Astrocyte (in vitro differentiated cells and primary cell): ENCODE results near the gene RNF111. TPM values are rescaled to one million over a fixed set of nuclear protein-coding genes. Genes with fewer than 3 reads are reported as not detected.

Experiments used
- DNase-seq: peaks from one replicate; pipeline ENCODE4 v3.0.0-alpha.2; 2010; ENCODE audit warnings: low read depth
- FAIRE-seq: peaks from 2 replicates; lab custom pipeline; 2011; peaks lifted over from hg19 to GRCh38; lab: Jason Lieb, UNC
- H2AFZ ChIP-seq: 2 replicates; pipeline ENCODE4 v1.6.0; 2012; ENCODE audit warnings: low read depth, low read length, inconsistent platforms
- H3K27ac ChIP-seq: 2 replicates; pipeline ENCODE4 v1.5.1; 2011; ENCODE audit warnings: low read depth, low read length, inconsistent platforms
- H3K27me3 ChIP-seq: 2 replicates; pipeline ENCODE4 v1.6.0; 2011; ENCODE audit warnings: low read length, inconsistent platforms; ENCODE audit not compliant: insufficient read depth
- H3K36me3 ChIP-seq: 2 replicates; pipeline ENCODE4 v1.5.1; 2011; ENCODE audit warnings: low read length, inconsistent platforms; ENCODE audit not compliant: insufficient read depth
- H3K4me1 ChIP-seq: 2 replicates; pipeline ENCODE4 v1.5.1; 2011; ENCODE audit warnings: low read length, inconsistent platforms; ENCODE audit not compliant: insufficient read depth
- H3K4me2 ChIP-seq: 2 replicates; pipeline ENCODE4 v1.6.0; 2012; ENCODE audit warnings: low read length, inconsistent platforms
- H3K4me3 ChIP-seq: 2 replicates; pipeline ENCODE4 v1.5.1; 2011; ENCODE audit warnings: low read depth, mild to moderate bottlenecking, low read length, inconsistent platforms; ENCODE audit not compliant: insufficient read depth
- H3K79me2 ChIP-seq: 2 replicates; pipeline ENCODE4 v1.6.0; 2012; ENCODE audit warnings: mild to moderate bottlenecking, low read length, inconsistent platforms; ENCODE audit not compliant: insufficient read depth
- H3K9ac ChIP-seq: 2 replicates; pipeline ENCODE4 v1.6.0; 2012; ENCODE audit warnings: mild to moderate bottlenecking, low read length, inconsistent platforms
- H3K9me3 ChIP-seq: 2 replicates; pipeline ENCODE4 v1.5.1; 2012; ENCODE audit warnings: low read depth, mild to moderate bottlenecking, low read length, inconsistent platforms; ENCODE audit not compliant: insufficient read depth
- H4K20me1 ChIP-seq: 2 replicates; pipeline ENCODE4 v1.6.0; 2012; ENCODE audit warnings: low read length, inconsistent platforms; ENCODE audit not compliant: insufficient read depth
- H3K27ac Mint-ChIP-seq: one replicate; pipeline ENCODE4 v1.8.0; 2021; ENCODE audit warnings: mild to moderate bottlenecking, mixed read lengths; ENCODE audit not compliant: unreplicated experiment
- H3K27me3 Mint-ChIP-seq: one replicate; pipeline ENCODE4 v1.8.0; 2021; ENCODE audit warnings: low read depth, mixed read lengths; ENCODE audit not compliant: unreplicated experiment
- H3K36me3 Mint-ChIP-seq: one replicate; pipeline ENCODE4 v1.8.0; 2021; ENCODE audit warnings: low read depth, mixed read lengths; ENCODE audit not compliant: unreplicated experiment
- H3K4me1 Mint-ChIP-seq: one replicate; pipeline ENCODE4 v1.8.0; 2021; ENCODE audit warnings: low read depth, mixed read lengths; ENCODE audit not compliant: unreplicated experiment
- H3K4me3 Mint-ChIP-seq: one replicate; pipeline ENCODE4 v1.8.0; 2021; ENCODE audit warnings: mild to moderate bottlenecking, moderate library complexity, mixed read lengths; ENCODE audit not compliant: unreplicated experiment
- H3K9me3 Mint-ChIP-seq: one replicate; pipeline ENCODE4 v1.8.0; 2021; ENCODE audit warnings: mild to moderate bottlenecking, mixed read lengths; ENCODE audit not compliant: unreplicated experiment
- CTCF ChIP-seq: IDR thresholded peaks from 2 replicates; pipeline ENCODE4 v1.5.1; 2011; ENCODE audit warnings: low read depth, mild to moderate bottlenecking, inconsistent platforms, low read length, moderate library complexity; ENCODE audit not compliant: insufficient read depth
- EZH2 ChIP-seq: IDR thresholded peaks from 2 replicates; pipeline ENCODE4 v1.6.1; 2012; ENCODE audit warnings: mild to moderate bottlenecking, low read length, inconsistent platforms; ENCODE audit not compliant: insufficient read depth
- total RNA-seq: library from RNA; stranded (reverse); gene quantifications from 2 replicates; pipeline ENCODE4 v1.2.1, GENCODE V29; 2021

RNF111 gene
- total RNA-seq, 1 donor from 2014 or later = 44.1 TPM

DNA sequence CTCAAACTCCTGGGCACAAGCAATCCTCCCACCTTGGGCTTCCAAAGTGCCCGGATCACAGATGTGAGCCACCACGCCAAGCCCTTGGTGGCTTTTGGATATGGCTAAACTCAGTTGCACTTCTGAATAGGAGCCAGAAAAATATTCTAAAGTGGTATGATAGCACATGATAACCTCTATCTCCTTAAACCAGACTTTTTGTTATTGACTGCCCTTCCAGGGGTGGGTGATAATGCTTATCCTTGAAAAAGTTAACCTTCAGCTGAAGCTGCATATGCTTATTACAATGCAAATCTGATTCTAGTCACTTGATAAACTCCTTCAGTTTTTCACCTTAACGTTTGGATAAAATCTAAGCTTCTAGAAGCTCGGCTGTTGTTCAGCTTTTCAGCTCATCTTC lies 123.8 kb downstream of the RNF111 start:
- Mint-ChIP-seq H3K36me3 (peaks cover 6% of the 10 kb centered on the region), H3K27ac (no peak overlapping the region), H3K4me1 (no peaks in the 10 kb centered on the region), H3K4me3 (no peak overlapping the region), H3K27me3 (no peaks in the 10 kb centered on the region), H3K9me3 (no peaks in the 10 kb centered on the region)
- peaks cover under 1% of the 10 kb centered on the region for H3K4me1 ChIP-seq
- no peak overlapping the region for H3K4me3 ChIP-seq
- H3K9me3 ChIP-seq = no peaks in the 10 kb centered on the region
- no peak for FAIRE-seq
- no peak overlapping the region for H3K27ac ChIP-seq
- H3K36me3 ChIP-seq = peaks cover 36% of the 10 kb centered on the region
- H4K20me1 ChIP-seq = peaks cover 6% of the 10 kb centered on the region
- H3K4me2 ChIP-seq = no peak overlapping the region
- H3K27me3 ChIP-seq = no peaks in the 10 kb centered on the region
- no peak overlapping the region for H2AFZ ChIP-seq
- peaks cover 49% of the 10 kb centered on the region for H3K79me2 ChIP-seq
- no peak for TF ChIP-seq CTCF
- TF ChIP-seq EZH2 = no peak
- H3K9ac ChIP-seq = no peak overlapping the region
- DNase-seq = no peak

- Mint-ChIP-seq H3K4me3 (no peak overlapping the region), H3K27ac (no peak overlapping the region), H3K4me1 (no peaks in the 10 kb centered on the region), H3K27me3 (no peaks in the 10 kb centered on the region), H3K36me3 (peaks cover 6% of the 10 kb centered on the region), H3K9me3 (no peaks in the 10 kb centered on the region)
- FAIRE-seq (no peak), DNase-seq (no peak)
- TF ChIP-seq EZH2 (no peak), CTCF (no peak)
- H3K36me3 ChIP-seq = peaks cover 38% of the 10 kb centered on the region
- H3K79me2 ChIP-seq = peaks cover 19% of the 10 kb centered on the region
- H3K9me3 ChIP-seq = no peaks in the 10 kb centered on the region
- H3K27ac ChIP-seq = no peak overlapping the region
- H2AFZ ChIP-seq = no peak overlapping the region
- H3K27me3 ChIP-seq = no peaks in the 10 kb centered on the region
- peaks cover 6% of the 10 kb centered on the region for H4K20me1 ChIP-seq
- no peak overlapping the region for H3K9ac ChIP-seq
- no peak overlapping the region for H3K4me3 ChIP-seq
- no peaks in the 10 kb centered on the region for H3K4me1 ChIP-seq
- H3K4me2 ChIP-seq = no peak overlapping the region
Measured at GRCh38 chr15:59115047-59115446, 127.6 kb downstream of the RNF111 start.

DNA sequence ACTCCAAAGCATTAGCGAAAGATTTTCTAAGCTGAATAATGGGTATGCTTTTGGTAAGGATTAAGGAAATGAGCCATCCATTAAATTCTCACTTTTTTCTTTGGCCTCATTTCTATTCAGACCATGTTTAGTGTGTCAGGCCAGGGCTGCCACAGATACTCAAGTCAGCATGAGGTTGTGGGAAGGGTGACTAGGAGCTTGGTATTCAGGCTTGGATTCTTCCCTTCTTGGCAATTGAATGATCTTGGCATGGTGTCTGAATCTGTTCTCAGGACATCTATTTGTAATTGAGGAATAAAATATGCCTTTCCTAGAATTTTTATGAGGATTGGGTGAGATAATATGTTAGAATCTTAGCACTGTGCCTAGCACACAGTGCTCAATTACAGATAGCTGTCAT lies 128.7 kb downstream of the RNF111 start:
- H3K9me3 ChIP-seq = no peaks in the 10 kb centered on the region
- no peak overlapping the region for H3K4me3 ChIP-seq
- peaks cover 36% of the 10 kb centered on the region for H3K36me3 ChIP-seq
- H3K27ac ChIP-seq = no peak overlapping the region
- no peak overlapping the region for H3K4me3 Mint-ChIP-seq
- no peak for TF ChIP-seq CTCF
- TF ChIP-seq EZH2 = no peak
- H3K4me2 ChIP-seq = no peak overlapping the region
- H2AFZ ChIP-seq = no peak overlapping the region
- peaks cover 6% of the 10 kb centered on the region for H3K36me3 Mint-ChIP-seq
- no peaks in the 10 kb centered on the region for H3K4me1 ChIP-seq
- H3K27ac Mint-ChIP-seq = no peak overlapping the region
- no peaks in the 10 kb centered on the region for H3K27me3 ChIP-seq
- H3K9ac ChIP-seq = no peak overlapping the region
- DNase-seq (peak; percentile 59), FAIRE-seq (no peak)
- H3K27me3 Mint-ChIP-seq = no peaks in the 10 kb centered on the region
- H3K4me1 Mint-ChIP-seq = no peaks in the 10 kb centered on the region
- H3K79me2 ChIP-seq = peaks cover 12% of the 10 kb centered on the region
- peaks cover 6% of the 10 kb centered on the region for H4K20me1 ChIP-seq
- H3K9me3 Mint-ChIP-seq = no peaks in the 10 kb centered on the region
